Peyer's patch (tissue), 4 donors: ENCODE measurements around the gene ENAH.

Source experiments
- POLR2A ChIP-seq, 2 donors: fragments of 450-650 bp; IDR thresholded peaks; one replicate each; pipeline ENCODE4 v1.5.1; 2017; ENCODE audit warnings: antibody characterized with exemption in 2 of 2, mild to moderate bottlenecking in 2 of 2, moderate library complexity in 2 of 2
- TF ChIP-seq, protein P1 (sequence below), 6 experiments: fragments of 450-650 bp in 4 of 6; fragments of 200-600 bp in 2 of 6; sonication (generic) in 1 of 6; IDR thresholded peaks; one replicate each; pipeline ENCODE4 v1.5.1; 2017 to 2019; ENCODE audit warnings: antibody characterized with exemption in 6 of 6, mild to moderate bottlenecking in 3 of 6, moderate library complexity in 1 of 6

DNA sequence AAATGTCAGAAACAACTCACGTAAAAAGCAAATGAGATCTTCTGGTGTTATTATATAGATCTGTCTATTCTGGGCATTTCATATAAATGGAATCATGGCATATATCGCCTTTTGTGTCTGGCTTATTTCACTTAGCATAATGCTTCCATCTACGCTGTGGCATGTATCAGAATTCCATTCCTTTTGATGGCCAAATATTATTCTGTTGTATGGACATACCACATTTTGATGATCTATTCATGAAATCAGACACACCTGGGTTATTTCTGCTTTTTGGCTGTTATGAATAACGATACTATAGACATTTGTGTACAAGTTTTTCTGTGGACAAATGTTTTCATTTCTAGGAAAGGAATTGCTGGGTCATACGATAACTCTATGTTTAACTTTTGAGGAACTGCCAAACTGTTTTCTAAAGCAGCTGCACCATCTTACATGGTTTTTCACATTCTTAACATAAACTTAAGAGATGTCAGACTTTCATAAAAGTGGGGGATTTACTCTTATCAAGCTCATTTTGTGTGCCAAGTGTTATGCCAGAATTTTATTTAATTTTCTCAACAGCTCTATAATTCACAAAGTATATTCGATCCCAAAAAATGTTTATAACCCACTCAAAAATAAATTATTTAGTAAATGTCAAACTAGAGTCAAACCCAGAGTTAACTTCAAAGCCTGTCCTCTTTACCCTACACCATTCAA lies 7.6 kb downstream of the ENAH start:
- TF ChIP-seq, protein P1, sequence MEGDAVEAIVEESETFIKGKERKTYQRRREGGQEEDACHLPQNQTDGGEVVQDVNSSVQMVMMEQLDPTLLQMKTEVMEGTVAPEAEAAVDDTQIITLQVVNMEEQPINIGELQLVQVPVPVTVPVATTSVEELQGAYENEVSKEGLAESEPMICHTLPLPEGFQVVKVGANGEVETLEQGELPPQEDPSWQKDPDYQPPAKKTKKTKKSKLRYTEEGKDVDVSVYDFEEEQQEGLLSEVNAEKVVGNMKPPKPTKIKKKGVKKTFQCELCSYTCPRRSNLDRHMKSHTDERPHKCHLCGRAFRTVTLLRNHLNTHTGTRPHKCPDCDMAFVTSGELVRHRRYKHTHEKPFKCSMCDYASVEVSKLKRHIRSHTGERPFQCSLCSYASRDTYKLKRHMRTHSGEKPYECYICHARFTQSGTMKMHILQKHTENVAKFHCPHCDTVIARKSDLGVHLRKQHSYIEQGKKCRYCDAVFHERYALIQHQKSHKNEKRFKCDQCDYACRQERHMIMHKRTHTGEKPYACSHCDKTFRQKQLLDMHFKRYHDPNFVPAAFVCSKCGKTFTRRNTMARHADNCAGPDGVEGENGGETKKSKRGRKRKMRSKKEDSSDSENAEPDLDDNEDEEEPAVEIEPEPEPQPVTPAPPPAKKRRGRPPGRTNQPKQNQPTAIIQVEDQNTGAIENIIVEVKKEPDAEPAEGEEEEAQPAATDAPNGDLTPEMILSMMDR (IDR thresholded peaks at IDR 0.05), result no peak
- no peak for TF ChIP-seq POLR2A (IDR thresholded peaks at IDR 0.05)
